NT2/D1 (cell line): ENCODE data around the gene MRPL16.
"Not testable (repeated sequence)": the region's sequence is repeated elsewhere in the genome, so short reads cannot be mapped to it uniquely, and the experiment has no call there.

Experiments used
- DNase-seq: peaks from one replicate; pipeline ENCODE4 v3.0.0-alpha.2; 2011; ENCODE audit warnings: low read depth, low spot score
- H3K27me3 ChIP-seq: 2 replicates; pipeline ENCODE4 v1.6.0; 2011; ENCODE audit warnings: mild to moderate bottlenecking; ENCODE audit not compliant: insufficient read length, insufficient read depth
- H3K36me3 ChIP-seq: 2 replicates; pipeline ENCODE4 v1.6.1; 2011; ENCODE audit warnings: mild to moderate bottlenecking, low read length, mixed read lengths; ENCODE audit not compliant: insufficient read depth, insufficient read length
- H3K4me1 ChIP-seq: 2 replicates; pipeline ENCODE4 v1.5.1; 2011; ENCODE audit not compliant: insufficient read depth, insufficient read length
- H3K4me3 ChIP-seq: 2 replicates; pipeline ENCODE4 v1.5.1; 2011; ENCODE audit warnings: low read depth; ENCODE audit not compliant: insufficient read length
- H3K9ac ChIP-seq: 2 replicates; pipeline ENCODE4 v1.6.0; 2011; ENCODE audit warnings: low read depth; ENCODE audit not compliant: insufficient read length
- H3K9me3 ChIP-seq: 2 replicates; pipeline ENCODE4 v1.5.1; 2011; ENCODE audit warnings: mild to moderate bottlenecking, low read length; ENCODE audit not compliant: insufficient read depth
- SUZ12 ChIP-seq: IDR thresholded peaks from 2 replicates; pipeline ENCODE4 v1.6.1; 2011; ENCODE audit not compliant: insufficient read length, insufficient read depth; ENCODE audit errors: extremely low read depth
- YY1 ChIP-seq: IDR thresholded peaks from 2 replicates; pipeline ENCODE4 v1.6.1; 2011; ENCODE audit not compliant: insufficient read length, insufficient read depth
- ZNF274 ChIP-seq: IDR thresholded peaks from 2 replicates; pipeline ENCODE4 v1.6.1; 2011; ENCODE audit warnings: mild to moderate bottlenecking, low read depth, low read length

The MRPL16 gene

DNA sequence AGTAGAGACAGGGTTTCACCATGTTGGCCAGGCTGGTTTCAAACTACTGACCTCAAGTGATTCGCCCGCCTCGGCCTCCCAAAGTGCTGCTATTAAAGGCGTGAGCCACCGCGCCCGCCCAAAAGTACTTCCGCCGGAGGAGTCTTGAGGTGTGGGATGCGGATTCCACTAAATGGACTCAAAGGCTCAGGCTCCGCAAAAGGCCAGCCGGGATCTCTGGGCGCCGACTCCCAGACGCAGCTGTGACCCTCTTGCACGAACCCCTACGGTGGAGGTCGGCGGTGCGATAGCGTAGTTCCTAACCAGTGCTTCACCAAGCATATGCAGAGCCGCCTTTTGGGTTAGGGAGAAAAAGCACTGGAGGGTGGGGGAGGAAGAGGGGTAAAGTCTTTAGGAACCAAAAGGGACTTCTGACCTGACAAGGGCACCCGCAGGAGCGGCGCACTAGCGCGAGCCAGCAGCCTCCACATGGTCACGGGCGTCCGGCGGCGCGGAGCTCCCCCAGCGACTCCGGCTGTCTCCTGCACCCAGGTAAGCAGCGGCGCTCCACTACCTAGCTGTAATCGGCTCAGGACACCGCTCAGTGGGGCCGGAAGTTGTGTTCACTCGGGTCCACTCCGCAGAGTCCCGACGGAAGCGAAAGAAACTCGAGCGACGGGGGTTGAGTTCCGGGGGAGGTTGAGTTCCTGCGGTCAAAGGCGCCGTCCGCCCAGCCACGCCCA lies at the start of gene MRPL16:
TSS of gene MRPL16 (minus strand) at position 590 of the 722 bp plus-strand sequence. CDS start at position 470, 120 bp downstream.
- Histone ChIP-seq H3K27me3 (no peaks in the 10 kb centered on the region), H3K4me3 (peak within 1 kb of the TSS; percentile 96), H3K9ac (peak within 1 kb of the TSS; percentile 97)

DNA sequence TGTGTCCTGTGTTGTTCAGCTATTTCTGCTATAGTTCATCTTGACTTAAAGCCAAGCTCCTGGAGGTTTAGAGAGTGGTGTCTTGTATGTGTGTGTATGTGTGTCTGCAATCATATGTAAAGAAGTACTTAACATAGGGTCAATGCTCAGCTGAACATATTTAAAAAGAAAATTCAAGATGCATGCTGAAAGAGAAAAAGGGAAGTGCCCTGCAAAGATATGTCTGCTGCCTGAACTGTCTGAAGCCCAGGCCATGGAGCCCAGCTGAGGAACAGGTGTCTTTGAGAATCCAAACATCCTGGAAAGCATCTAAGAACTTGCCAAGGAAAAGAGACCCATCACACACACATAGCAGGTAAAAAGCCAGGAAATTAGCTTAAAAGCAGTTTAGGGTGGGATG lies 49.1 kb upstream of the MRPL16 start:
- H3K36me3 ChIP-seq, result no peaks in the 10 kb centered on the region
- H3K4me3 ChIP-seq, result no peak overlapping the region
- H3K4me1 ChIP-seq, result no peaks in the 10 kb centered on the region
- H3K27me3 ChIP-seq, result no peaks in the 10 kb centered on the region
- no peak overlapping the region for H3K9ac ChIP-seq
- no peak for TF ChIP-seq ZNF274
- H3K9me3 ChIP-seq, result no peaks in the 10 kb centered on the region
- no peak for DNase-seq

More for the DNA sequence above, at the start of gene MRPL16:
- Histone ChIP-seq H3K4me1 (no peaks in the 10 kb centered on the region), H3K36me3 (peaks cover 44% of the 10 kb centered on the region), H3K9me3 (no peaks in the 10 kb centered on the region)
- no peak for TF ChIP-seq YY1
- no peak for TF ChIP-seq SUZ12
- no peak for TF ChIP-seq ZNF274
- DNase-seq, result peak; percentile 95

DNA sequence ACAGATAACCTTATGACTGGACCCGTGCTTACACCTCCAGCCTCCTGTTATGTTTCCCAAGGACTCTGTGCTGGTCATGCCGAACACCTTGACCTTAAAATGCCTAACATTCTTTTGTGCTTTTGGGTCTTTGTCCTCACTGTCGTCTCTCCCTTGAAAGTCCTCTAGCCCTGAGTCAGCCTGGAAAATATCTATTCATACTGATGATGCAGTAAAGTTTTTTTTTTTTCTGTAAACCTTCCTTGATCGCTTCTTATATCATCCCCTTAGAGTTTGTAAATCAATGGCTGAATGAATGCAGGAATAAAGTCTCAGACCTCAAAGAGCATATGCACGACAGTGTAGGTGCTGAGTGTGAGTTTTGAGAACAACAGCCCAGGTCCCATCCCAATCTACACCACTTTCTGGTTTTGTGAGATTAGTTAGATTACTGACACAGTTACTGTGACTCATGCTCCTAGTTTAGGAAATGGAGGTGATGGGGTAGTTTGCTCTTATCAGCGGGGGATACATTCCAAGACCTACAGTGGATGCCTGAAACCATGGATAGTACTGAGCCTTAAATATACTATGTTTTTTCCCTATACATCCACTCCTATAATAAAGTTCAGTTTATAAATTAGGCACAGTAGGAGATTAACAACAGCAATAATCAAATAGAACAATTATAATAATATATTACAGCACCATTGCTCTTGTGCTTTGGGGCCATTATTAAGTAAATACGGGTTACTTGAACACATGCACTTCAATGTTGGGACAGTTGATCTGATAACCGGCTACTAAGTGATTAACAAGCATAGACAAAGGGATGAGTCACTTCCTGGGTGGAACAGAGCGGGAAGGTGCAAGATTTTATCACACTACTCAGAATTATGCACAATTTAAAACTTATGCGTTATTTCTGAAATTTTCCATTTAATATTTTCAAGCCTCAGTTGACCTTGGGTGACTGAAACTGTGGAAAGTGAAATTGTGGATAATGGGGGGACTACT lies 47.2 kb upstream of the MRPL16 start:
- no peak overlapping the region for H3K9ac ChIP-seq
- DNase-seq, result no peak
- H3K9me3 ChIP-seq, result no peaks in the 10 kb centered on the region
- H3K36me3 ChIP-seq, result no peaks in the 10 kb centered on the region
- H3K27me3 ChIP-seq, result no peaks in the 10 kb centered on the region
- no peaks in the 10 kb centered on the region for H3K4me1 ChIP-seq
- TF ChIP-seq SUZ12, result no peak
- H3K4me3 ChIP-seq, result no peak overlapping the region

DNA sequence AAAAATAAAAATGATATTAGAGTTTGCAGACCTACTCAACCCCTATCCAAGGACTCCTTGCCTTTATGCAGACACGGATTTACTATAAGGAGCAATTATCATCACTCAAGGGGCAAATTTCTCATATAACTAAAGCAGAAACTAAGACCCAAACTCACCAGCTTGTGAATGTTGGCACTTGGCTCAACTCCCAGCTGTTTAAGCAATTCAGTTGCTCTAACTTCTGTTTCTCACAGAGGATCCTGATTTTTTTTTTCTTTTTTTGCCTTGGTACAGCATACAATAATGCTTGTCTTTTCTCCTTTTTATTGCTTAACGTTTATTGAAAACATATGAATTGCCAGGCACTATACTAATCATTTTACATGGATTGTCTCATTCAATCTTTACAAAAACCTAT lies 44.3 kb upstream of the MRPL16 start:
- H3K27me3 ChIP-seq, result no peaks in the 10 kb centered on the region
- H3K4me3 ChIP-seq, result no peak overlapping the region
- DNase-seq, result no peak
- TF ChIP-seq SUZ12 (no peak), ZNF274 (no peak), YY1 (no peak)
- no peaks in the 10 kb centered on the region for H3K36me3 ChIP-seq
- H3K9ac ChIP-seq, result no peak overlapping the region
- H3K9me3 ChIP-seq, result no peaks in the 10 kb centered on the region
- H3K4me1 ChIP-seq, result no peaks in the 10 kb centered on the region

DNA sequence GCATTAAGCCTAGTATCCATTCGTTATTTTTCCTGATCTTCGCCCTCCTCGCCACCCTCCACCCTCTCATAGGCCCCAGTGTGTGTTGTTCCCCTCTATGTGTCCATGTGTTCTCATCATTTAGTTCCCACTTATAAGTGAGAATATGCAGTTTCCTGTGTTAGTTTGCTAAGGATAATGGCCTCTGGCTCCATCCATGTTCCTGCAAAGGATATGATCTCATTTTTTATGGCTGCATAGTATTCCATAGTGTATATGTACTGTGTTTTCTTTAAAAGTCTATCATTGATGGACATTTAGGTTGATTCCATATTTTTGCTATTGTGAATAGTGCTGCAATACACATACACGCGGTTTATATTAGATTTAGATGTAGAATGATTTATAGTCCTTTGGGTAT lies 40.8 kb upstream of the MRPL16 start:
- H3K36me3 ChIP-seq, H3K27me3 ChIP-seq, H3K9ac ChIP-seq, DNase-seq, H3K4me1 ChIP-seq, H3K9me3 ChIP-seq, H3K4me3 ChIP-seq: not testable (repeated sequence)

DNA sequence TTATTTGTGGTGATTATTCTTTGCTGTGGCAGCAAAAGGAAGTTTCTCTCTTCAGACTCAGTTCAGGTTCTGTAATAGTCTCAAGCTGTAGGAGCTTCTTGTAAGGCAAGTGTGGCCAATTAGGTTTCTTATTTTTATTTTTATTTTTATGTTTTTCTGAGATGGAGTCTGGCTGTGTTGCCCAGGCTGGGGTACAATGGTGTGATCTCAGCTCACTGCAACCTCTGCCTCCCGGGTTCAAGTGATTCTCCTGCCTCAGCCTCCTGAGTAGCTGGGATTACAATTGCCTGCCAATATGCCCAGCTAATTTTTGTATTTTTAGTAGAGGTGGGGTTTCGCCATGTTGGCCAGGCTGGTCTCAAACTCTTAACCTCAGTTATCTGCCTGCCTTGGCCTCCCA lies 39.0 kb upstream of the MRPL16 start:
- H3K4me3 ChIP-seq, H3K9ac ChIP-seq, H3K4me1 ChIP-seq, H3K9me3 ChIP-seq, H3K36me3 ChIP-seq, H3K27me3 ChIP-seq, DNase-seq: not testable (repeated sequence)

DNA sequence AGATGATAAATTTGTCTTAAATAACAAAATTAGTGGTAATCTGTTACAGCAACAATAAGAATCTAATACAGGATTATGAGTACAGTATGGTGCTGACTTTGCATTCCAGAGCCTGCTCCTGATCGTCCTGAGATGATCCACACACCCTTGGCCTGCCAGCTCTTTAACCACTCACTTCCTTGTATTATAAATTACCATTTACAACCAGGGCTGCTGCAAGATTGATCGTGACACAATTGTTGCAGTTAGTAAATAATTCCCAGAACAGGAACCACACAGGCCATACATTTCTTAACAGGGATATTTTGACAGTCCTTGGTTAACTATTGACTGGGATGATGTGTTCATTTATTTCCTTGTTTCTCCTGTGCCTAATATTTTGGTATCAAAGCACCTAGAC lies 38.6 kb upstream of the MRPL16 start:
- no peaks in the 10 kb centered on the region for H3K36me3 ChIP-seq
- H3K4me1 ChIP-seq, result peaks cover 2% of the 10 kb centered on the region
- no peak for DNase-seq
- no peak for TF ChIP-seq YY1
- TF ChIP-seq ZNF274, result no peak
- no peak for TF ChIP-seq SUZ12
- no peak overlapping the region for H3K4me3 ChIP-seq
- no peaks in the 10 kb centered on the region for H3K27me3 ChIP-seq
- no peaks in the 10 kb centered on the region for H3K9me3 ChIP-seq
- no peak overlapping the region for H3K9ac ChIP-seq

DNA sequence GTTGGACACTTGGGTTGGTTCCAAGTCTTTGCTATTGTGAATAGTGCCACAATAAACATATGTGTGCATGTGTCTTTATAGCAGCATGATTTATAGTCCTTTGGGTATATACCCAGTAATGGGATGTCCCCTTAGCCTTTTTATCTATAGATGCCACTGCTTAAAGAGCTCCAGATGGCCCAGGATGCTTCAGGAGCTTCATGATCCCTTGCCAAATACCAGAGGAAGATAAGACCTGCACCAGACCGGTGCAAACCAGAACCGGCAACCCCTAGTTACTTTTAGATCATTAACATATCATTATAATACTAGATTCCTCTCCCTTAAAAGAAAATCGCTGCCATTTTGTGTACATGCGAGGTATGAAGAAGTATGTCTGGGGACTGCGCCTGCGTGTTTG lies 37.9 kb upstream of the MRPL16 start:
- H3K27me3 ChIP-seq, H3K9ac ChIP-seq, H3K4me3 ChIP-seq, H3K9me3 ChIP-seq, DNase-seq, H3K4me1 ChIP-seq, H3K36me3 ChIP-seq: not testable (repeated sequence)
